ENCODE results near the gene GABRR2.

GABRR2 gene

DNA sequence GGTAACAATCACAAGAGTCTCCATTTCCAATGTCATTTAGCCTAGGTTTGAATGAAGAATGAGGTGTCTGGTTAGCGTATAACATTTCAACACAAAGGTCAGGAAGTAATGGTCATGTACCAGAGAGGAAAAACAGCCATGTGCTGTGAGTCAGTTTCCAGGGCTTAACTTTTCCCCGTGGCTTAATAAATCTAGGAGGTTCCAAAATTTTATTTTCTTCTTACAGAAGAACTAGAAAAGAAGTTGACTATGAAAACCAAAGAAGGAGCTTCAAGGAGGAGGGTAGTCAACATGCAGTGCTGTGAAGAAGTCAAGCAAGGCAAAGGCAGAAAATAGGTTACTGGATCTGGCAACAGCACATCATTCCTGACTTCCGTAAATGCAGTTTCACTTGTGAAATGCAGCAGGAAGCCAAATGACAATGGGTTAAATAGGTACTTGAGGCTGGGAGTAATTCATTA, 8.4 kb upstream of the GABRR2 start:
- H3K27ac ChIP-seq (ENCODE audit: low read depth, low read length): peak overlapping the region; percentile 2; the same call in 1 of the 2 replicates
- TF ChIP-seq, protein P1, sequence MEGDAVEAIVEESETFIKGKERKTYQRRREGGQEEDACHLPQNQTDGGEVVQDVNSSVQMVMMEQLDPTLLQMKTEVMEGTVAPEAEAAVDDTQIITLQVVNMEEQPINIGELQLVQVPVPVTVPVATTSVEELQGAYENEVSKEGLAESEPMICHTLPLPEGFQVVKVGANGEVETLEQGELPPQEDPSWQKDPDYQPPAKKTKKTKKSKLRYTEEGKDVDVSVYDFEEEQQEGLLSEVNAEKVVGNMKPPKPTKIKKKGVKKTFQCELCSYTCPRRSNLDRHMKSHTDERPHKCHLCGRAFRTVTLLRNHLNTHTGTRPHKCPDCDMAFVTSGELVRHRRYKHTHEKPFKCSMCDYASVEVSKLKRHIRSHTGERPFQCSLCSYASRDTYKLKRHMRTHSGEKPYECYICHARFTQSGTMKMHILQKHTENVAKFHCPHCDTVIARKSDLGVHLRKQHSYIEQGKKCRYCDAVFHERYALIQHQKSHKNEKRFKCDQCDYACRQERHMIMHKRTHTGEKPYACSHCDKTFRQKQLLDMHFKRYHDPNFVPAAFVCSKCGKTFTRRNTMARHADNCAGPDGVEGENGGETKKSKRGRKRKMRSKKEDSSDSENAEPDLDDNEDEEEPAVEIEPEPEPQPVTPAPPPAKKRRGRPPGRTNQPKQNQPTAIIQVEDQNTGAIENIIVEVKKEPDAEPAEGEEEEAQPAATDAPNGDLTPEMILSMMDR (IDR thresholded peaks at IDR 0.05; ENCODE audit: insufficient read depth, low read length, poor library complexity, severe bottlenecking): no peak
- no peak for TF ChIP-seq EZH2phosphoT487 (conservative IDR thresholded peaks at IDR 0.05; ENCODE audit: low read length)
- peaks cover 4% of the 10 kb centered on the region; the same call in 1 of the 2 replicates for H3K79me2 ChIP-seq (ENCODE audit: insufficient read depth, low read length)
- no peak overlapping the region for H3K9ac ChIP-seq (ENCODE audit: low read length)
- no peak overlapping the region for H3K4me2 ChIP-seq (ENCODE audit: low read depth, low read length, poor library complexity, severe bottlenecking)
- H3K9me3 ChIP-seq (ENCODE audit: insufficient read depth, low read length): no peaks in the 10 kb centered on the region
- H3K27me3 ChIP-seq (ENCODE audit: low read length): no peaks in the 10 kb centered on the region
- H3K36me3 ChIP-seq (ENCODE audit: low read length): peaks cover 31% of the 10 kb centered on the region
- H3K9me2 ChIP-seq (replicated peaks; ENCODE audit: insufficient read depth, low read length): no peaks in the 10 kb centered on the region
- no peak overlapping the region for H2AFZ ChIP-seq (ENCODE audit: low read depth, low read length, severe bottlenecking)
- peaks cover 74% of the 10 kb centered on the region for H3F3A ChIP-seq (ENCODE audit: insufficient read depth)
- H3K4me3 ChIP-seq (ENCODE audit: insufficient read depth, low read length, poor library complexity, severe bottlenecking): no peak overlapping the region
- 0 out of 2 replicates have a peak, but pooled peaks cover 7% of the 10 kb centered on the region for H4K20me1 ChIP-seq (ENCODE audit: low read depth, low read length)

DNA sequence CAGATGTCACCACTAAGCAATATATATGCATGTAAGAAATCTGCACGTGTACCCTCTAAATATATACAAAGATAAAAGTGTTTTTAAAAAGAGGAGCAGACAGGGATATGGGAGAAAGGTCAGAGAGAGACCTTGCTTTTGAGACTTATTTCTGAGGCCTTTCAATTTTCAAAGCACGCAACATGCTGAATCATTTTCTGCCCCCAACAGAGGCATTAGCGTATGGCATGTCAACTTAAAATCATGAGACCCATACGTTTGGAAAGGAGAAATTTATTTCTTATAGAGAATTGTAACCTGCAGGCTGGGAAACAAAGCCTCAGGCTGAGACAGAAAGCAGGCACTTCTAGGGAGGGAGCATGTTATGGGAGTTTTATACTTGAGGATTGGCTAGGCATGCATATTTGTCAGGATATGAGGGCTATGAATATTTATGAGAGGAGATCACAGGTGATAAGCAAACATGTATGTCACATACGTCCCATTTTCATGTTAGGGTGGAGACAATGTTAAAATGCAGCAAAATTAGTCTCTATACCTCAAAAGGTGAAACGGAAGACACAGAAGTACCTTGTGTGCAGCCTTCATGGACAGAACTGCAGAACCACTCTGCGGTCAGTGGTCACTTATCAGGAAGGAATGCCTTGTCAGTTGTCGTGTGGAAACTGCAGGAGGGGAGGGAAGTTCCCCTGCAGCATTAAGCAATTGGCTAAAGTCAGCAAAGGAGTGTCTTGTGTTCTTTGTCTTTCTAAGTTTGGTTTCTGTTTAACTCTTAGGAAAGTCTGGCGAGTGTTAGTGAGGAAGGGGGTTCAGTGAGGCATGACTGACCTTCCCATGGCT, 6.3 kb upstream of the GABRR2 start:
- no peak overlapping the region for H3K4me3 ChIP-seq (ENCODE audit: insufficient read depth, low read length, poor library complexity, severe bottlenecking)
- H2AFZ ChIP-seq (ENCODE audit: low read depth, low read length, severe bottlenecking): no peak overlapping the region
- no peaks in the 10 kb centered on the region for H3K27me3 ChIP-seq (ENCODE audit: low read length)
- H3K4me2 ChIP-seq (ENCODE audit: low read depth, low read length, poor library complexity, severe bottlenecking): no peak overlapping the region
- H3K9me3 ChIP-seq (ENCODE audit: insufficient read depth, low read length): no peaks in the 10 kb centered on the region
- peaks cover 52% of the 10 kb centered on the region for H3F3A ChIP-seq (ENCODE audit: insufficient read depth)
- H3K9ac ChIP-seq (ENCODE audit: low read length): no peak overlapping the region
- 0 out of 2 replicates have a peak, but pooled peaks cover under 1% of the 10 kb centered on the region for H4K20me1 ChIP-seq (ENCODE audit: low read depth, low read length)
- TF ChIP-seq, protein P1 (IDR thresholded peaks at IDR 0.05; ENCODE audit: insufficient read depth, low read length, poor library complexity, severe bottlenecking): no peak
- no peak for TF ChIP-seq EZH2phosphoT487 (conservative IDR thresholded peaks at IDR 0.05; ENCODE audit: low read length)
- H3K36me3 ChIP-seq (ENCODE audit: low read length): peaks cover 9% of the 10 kb centered on the region
- no peak overlapping the region for H3K27ac ChIP-seq (ENCODE audit: low read depth, low read length)
- peaks cover 4% of the 10 kb centered on the region; the same call in 1 of the 2 replicates for H3K79me2 ChIP-seq (ENCODE audit: insufficient read depth, low read length)
- H3K9me2 ChIP-seq (replicated peaks; ENCODE audit: insufficient read depth, low read length): no peaks in the 10 kb centered on the region

DNA sequence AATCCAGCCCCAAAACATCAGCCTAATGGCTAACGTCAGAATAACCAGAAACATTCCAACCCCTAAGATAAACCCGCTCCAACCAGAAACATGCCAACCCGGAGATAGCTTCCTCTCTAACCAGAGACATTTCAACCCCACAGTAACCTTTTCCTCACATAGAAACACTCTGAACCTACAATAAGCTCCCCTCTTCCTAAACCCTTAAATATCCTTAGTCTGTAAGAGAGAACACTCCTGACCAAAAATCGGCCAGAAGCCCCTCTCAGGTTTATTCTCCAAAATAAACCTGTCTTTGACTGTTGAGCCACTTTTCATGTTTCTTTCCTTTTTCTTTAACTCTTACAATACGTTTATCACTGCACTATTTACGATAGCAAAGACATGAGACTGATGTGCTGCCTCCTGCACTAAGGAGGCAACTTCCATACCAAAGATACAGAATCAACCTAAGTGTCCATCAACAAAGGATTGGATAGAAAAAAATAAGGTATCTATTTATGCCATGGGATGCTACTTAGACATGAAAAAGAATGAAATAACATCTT, 5.0 kb upstream of the GABRR2 start:
- Histone ChIP-seq H3K9me2 (replicated peaks; ENCODE audit: insufficient read depth, low read length) (no peaks in the 10 kb centered on the region), H3K9me3 (ENCODE audit: insufficient read depth, low read length) (no peaks in the 10 kb centered on the region), H3K9ac (ENCODE audit: low read length) (no peak overlapping the region), H3K4me3 (ENCODE audit: insufficient read depth, low read length, poor library complexity, severe bottlenecking) (no peak overlapping the region), H3K79me2 (ENCODE audit: insufficient read depth, low read length) (peaks cover 4% of the 10 kb centered on the region; the same call in 1 of the 2 replicates), H2AFZ (ENCODE audit: low read depth, low read length, severe bottlenecking) (no peak overlapping the region), H3F3A (ENCODE audit: insufficient read depth) (peaks cover 39% of the 10 kb centered on the region), H4K20me1 (ENCODE audit: low read depth, low read length) (no peaks in the 10 kb centered on the region), H3K27ac (ENCODE audit: low read depth, low read length) (peak overlapping the region; percentile 41), H3K36me3 (ENCODE audit: low read length) (peaks cover 13% of the 10 kb centered on the region), H3K27me3 (ENCODE audit: low read length) (no peaks in the 10 kb centered on the region), H3K4me2 (ENCODE audit: low read depth, low read length, poor library complexity, severe bottlenecking) (peak overlapping the region; percentile 30)
- TF ChIP-seq, protein P1 (IDR thresholded peaks at IDR 0.05; ENCODE audit: insufficient read depth, low read length, poor library complexity, severe bottlenecking): no peak
- no peak for TF ChIP-seq EZH2phosphoT487 (conservative IDR thresholded peaks at IDR 0.05; ENCODE audit: low read length)
